ENCODE data around the gene LUZP1.

The LUZP1 gene

DNA sequence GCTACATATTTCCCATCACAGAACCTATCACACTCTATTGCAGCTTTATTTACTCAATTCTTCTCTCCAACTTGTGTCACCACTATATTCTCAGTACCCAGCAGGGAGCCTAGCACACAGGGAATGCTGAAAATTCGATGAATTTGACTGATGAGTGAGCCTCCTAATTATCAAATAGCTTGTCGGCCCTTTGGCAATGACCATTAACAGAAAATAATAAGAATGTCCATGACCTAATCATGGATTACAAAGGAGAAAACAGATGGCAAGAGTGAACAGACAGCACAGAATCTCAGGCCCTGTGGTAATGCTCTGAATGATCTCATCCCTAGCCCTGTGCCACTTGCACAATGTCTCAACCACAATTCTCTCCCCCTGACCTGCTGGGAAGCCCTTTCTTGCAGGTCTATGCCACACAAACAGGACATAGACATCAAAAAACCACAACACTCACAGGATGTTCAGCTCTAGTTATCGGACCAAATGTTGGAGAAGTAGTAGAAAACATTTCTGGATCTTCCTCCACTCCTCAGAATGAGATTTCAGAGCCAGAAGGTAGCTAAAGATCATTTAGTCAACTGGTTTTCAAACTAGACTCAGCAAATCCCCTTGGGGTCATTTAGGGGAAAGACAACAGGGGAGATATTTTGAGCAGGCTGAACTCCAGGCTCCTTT, 68.4 kb downstream of the LUZP1 start:
- H3K4me1 ChIP-seq (ENCODE audit: control insufficient read depth, insufficient read depth, low read length), result peaks cover 8% of the 10 kb centered on the region
- H3K4me3 ChIP-seq (ENCODE audit: low read length in 2 of 2), result no peak overlapping the region
- no peak overlapping the region for H3K9ac ChIP-seq (ENCODE audit: low read length in 2 of 2)
- H3K27me3 ChIP-seq (ENCODE audit: control insufficient read depth in 1 of 2, insufficient read depth in 2 of 2, low read length in 2 of 2), result no peaks in the 10 kb centered on the region
- H3K27ac ChIP-seq (ENCODE audit: low read length), result no peak overlapping the region
- no peaks in the 10 kb centered on the region for H3K36me3 ChIP-seq (ENCODE audit: control insufficient read depth in 2 of 2, insufficient read depth in 2 of 2, low read length in 2 of 2)
- no peaks in the 10 kb centered on the region for H3K9me3 ChIP-seq (ENCODE audit: control insufficient read depth in 2 of 2, low read length in 2 of 2)

- Histone ChIP-seq H3K4me3 (ENCODE audit: low read length in 2 of 2) (no peak overlapping the region), H3K36me3 (ENCODE audit: control insufficient read depth in 2 of 2, insufficient read depth in 2 of 2, low read length in 2 of 2) (peaks cover under 1 to 4% of the 10 kb centered on the region in 2 donors), H3K4me1 (ENCODE audit: control insufficient read depth, insufficient read depth, low read length) (peaks cover 8% of the 10 kb centered on the region), H3K9me3 (ENCODE audit: control insufficient read depth in 2 of 2, low read length in 2 of 2) (no peaks in the 10 kb centered on the region), H3K27me3 (ENCODE audit: control insufficient read depth in 1 of 2, insufficient read depth in 2 of 2, low read length in 2 of 2) (no peaks in the 10 kb centered on the region), H3K9ac (ENCODE audit: low read length in 2 of 2) (no peak overlapping the region), H3K27ac (ENCODE audit: low read length) (no peak overlapping the region)
Measured at GRCh38 chr1:23099171-23099536, 69.5 kb downstream of the LUZP1 start.

DNA sequence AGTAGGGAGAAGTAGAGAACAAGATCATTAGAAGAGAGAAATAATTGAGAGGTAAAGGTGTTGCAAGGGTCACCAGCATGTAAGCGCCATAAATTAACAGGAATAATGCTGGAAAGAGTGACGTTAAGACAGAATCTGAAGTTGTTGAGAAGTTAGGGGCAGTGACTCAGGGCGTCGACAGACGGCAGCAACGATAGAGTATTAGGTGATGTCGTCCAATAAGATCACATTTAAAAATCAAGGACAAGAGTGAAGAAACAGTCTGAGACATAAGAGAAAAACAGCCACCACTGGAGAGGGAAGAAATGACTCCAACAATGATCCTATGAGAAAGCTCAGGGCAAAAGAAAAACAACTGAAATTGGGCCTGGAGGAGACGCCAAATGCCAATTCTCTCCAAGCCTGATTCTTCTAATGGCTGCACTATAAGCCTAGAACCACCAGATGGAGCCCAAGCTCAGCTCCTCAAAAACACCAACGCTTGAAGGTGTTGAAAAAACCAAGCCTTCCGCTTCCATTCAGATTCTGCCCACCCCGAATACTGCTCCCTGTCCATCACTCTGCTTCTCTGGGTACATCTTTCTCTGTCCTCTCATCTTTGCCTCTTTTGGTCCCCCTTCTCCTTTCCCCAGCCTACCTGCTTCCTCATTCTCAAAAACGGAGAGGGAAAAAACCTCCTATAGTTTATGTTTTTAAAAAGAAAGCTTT, 70.0 kb downstream of the LUZP1 start:
- peaks cover 8% of the 10 kb centered on the region for H3K4me1 ChIP-seq (ENCODE audit: control insufficient read depth, insufficient read depth, low read length)
- no peaks in the 10 kb centered on the region for H3K9me3 ChIP-seq (ENCODE audit: control insufficient read depth in 2 of 2, low read length in 2 of 2)
- H3K27ac ChIP-seq (ENCODE audit: low read length), result no peak overlapping the region
- peaks cover 6 to 9% of the 10 kb centered on the region in 2 donors for H3K36me3 ChIP-seq (ENCODE audit: control insufficient read depth in 2 of 2, insufficient read depth in 2 of 2, low read length in 2 of 2)
- H3K9ac ChIP-seq (ENCODE audit: low read length in 2 of 2), result no peak overlapping the region
- H3K27me3 ChIP-seq (ENCODE audit: control insufficient read depth in 1 of 2, insufficient read depth in 2 of 2, low read length in 2 of 2), result no peaks in the 10 kb centered on the region
- H3K4me3 ChIP-seq (ENCODE audit: low read length in 2 of 2), result no peak overlapping the region

DNA sequence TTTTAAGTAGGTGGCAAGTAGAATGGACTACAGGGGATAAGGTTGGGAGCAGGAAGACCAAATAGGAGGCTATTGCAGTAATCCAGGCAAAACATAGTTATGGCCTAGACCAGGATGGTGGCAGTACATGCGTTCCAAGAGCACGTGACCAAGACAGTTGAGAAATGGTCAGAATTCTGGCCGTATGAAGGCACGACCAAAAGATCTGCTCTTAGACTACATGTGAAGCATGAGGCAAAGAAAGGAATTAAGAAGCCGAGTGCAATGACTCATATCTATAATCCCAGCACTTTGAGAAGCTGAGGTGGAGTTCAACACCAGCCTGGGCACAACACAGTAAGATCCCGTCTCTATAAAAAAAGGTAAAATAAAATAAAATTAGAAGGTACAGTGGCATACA, 71.3 kb downstream of the LUZP1 start:
- Histone ChIP-seq H3K9me3 (ENCODE audit: control insufficient read depth in 2 of 2, low read length in 2 of 2) (no peaks in the 10 kb centered on the region), H3K27me3 (ENCODE audit: control insufficient read depth in 1 of 2, insufficient read depth in 2 of 2, low read length in 2 of 2) (no peaks in the 10 kb centered on the region), H3K9ac (ENCODE audit: low read length in 2 of 2) (no peak overlapping the region), H3K36me3 (ENCODE audit: control insufficient read depth in 2 of 2, insufficient read depth in 2 of 2, low read length in 2 of 2) (peaks cover 15 to 20% of the 10 kb centered on the region in 2 donors), H3K4me3 (ENCODE audit: low read length in 2 of 2) (no peak overlapping the region), H3K4me1 (ENCODE audit: control insufficient read depth, insufficient read depth, low read length) (peaks cover 8% of the 10 kb centered on the region), H3K27ac (ENCODE audit: low read length) (no peak overlapping the region)

DNA sequence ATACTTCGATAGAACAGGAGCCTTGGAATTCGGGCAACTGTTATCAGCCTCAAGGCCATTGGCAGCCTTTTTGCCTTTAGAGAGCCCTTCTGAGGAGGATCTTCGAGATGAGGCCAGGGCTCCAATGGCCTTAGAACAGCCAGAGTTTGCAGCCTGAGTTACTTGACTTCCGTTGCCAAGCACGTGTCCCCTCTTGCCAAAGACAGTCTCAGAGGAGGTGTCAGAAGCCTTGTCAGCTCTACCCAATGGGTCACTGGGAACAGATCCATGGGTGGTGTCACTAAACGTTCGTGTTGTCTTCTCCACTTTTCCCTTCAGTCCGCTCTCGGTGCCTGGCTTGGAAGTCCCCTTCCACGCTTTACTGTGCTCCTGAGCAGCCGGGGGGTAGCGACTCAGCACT, 76.2 kb downstream of the LUZP1 start:
- Histone ChIP-seq H3K9me3 (ENCODE audit: control insufficient read depth in 2 of 2, low read length in 2 of 2) (no peaks in the 10 kb centered on the region), H3K27ac (ENCODE audit: low read length) (no peak overlapping the region), H3K4me3 (ENCODE audit: low read length in 2 of 2) (no peak overlapping the region), H3K4me1 (ENCODE audit: control insufficient read depth, insufficient read depth, low read length) (no peaks in the 10 kb centered on the region), H3K9ac (ENCODE audit: low read length in 2 of 2) (no peak overlapping the region), H3K36me3 (ENCODE audit: control insufficient read depth in 2 of 2, insufficient read depth in 2 of 2, low read length in 2 of 2) (peaks cover 46 to 56% of the 10 kb centered on the region in 2 donors), H3K27me3 (ENCODE audit: control insufficient read depth in 1 of 2, insufficient read depth in 2 of 2, low read length in 2 of 2) (no peaks in the 10 kb centered on the region)

- Histone ChIP-seq H3K9me3 (ENCODE audit: control insufficient read depth in 2 of 2, low read length in 2 of 2) (no peaks in the 10 kb centered on the region), H3K36me3 (ENCODE audit: control insufficient read depth in 2 of 2, insufficient read depth in 2 of 2, low read length in 2 of 2) (peaks cover 48 to 63% of the 10 kb centered on the region in 2 donors), H3K4me3 (ENCODE audit: low read length in 2 of 2) (no peak overlapping the region), H3K27me3 (ENCODE audit: control insufficient read depth in 1 of 2, insufficient read depth in 2 of 2, low read length in 2 of 2) (no peaks in the 10 kb centered on the region), H3K27ac (ENCODE audit: low read length) (no peak overlapping the region), H3K4me1 (ENCODE audit: control insufficient read depth, insufficient read depth, low read length) (no peaks in the 10 kb centered on the region), H3K9ac (ENCODE audit: low read length in 2 of 2) (no peak overlapping the region)
Measured at GRCh38 chr1:23091545-23091944, 77.1 kb downstream of the LUZP1 start.

DNA sequence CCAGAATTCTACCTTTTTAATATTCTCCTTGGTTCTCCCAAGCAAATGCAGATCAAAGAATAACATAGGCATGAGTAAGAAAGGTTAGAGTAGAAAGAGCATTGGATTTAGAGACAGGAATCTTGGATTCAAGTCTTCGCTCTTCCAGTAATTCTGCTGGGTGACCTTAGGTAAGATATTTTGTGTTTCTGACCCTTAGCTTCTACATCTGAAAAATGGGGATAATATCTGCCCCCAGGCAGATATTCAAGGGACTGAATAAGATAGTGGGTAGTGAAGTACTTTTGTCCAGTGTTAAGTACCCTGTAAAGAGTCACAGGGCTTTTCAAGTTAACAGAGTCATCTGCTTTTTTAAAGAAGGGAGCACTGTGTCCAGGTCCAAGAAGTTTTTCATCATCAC, 78.6 kb downstream of the LUZP1 start:
- H3K27me3 ChIP-seq (ENCODE audit: control insufficient read depth in 1 of 2, insufficient read depth in 2 of 2, low read length in 2 of 2), result no peaks in the 10 kb centered on the region
- H3K9ac ChIP-seq (ENCODE audit: low read length in 2 of 2), result no peak overlapping the region
- no peaks in the 10 kb centered on the region for H3K9me3 ChIP-seq (ENCODE audit: control insufficient read depth in 2 of 2, low read length in 2 of 2)
- no peak overlapping the region for H3K27ac ChIP-seq (ENCODE audit: low read length)
- no peak overlapping the region for H3K4me3 ChIP-seq (ENCODE audit: low read length in 2 of 2)
- H3K4me1 ChIP-seq (ENCODE audit: control insufficient read depth, insufficient read depth, low read length), result no peaks in the 10 kb centered on the region
- peaks cover 54 to 67% of the 10 kb centered on the region in 2 donors for H3K36me3 ChIP-seq (ENCODE audit: control insufficient read depth in 2 of 2, insufficient read depth in 2 of 2, low read length in 2 of 2)

DNA sequence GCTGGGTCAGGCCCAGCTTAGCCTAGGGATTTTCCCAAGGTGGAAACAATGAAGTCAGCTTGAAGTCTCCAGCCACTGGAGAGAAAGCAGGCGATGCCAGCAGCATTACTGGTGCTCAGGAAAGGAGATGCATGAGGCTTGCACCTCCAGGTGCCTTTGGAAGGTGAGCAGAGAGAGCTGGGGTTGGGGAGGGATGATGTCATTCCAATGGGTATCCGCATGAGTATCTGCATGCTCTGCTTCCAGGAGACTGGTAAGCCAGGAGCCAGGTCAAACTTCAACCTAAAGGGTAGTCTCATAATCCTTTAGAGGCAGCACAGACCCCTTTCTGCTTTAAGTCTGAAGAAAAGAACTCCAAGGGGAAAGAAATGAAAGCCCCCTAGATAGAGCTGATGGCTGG, 80.6 kb downstream of the LUZP1 start:
- no peaks in the 10 kb centered on the region for H3K27me3 ChIP-seq (ENCODE audit: control insufficient read depth in 1 of 2, insufficient read depth in 2 of 2, low read length in 2 of 2)
- H3K4me3 ChIP-seq (ENCODE audit: low read length in 2 of 2), result no peak overlapping the region
- peaks cover 59 to 68% of the 10 kb centered on the region in 2 donors for H3K36me3 ChIP-seq (ENCODE audit: control insufficient read depth in 2 of 2, insufficient read depth in 2 of 2, low read length in 2 of 2)
- no peak overlapping the region for H3K9ac ChIP-seq (ENCODE audit: low read length in 2 of 2)
- H3K4me1 ChIP-seq (ENCODE audit: control insufficient read depth, insufficient read depth, low read length), result no peaks in the 10 kb centered on the region
- no peak overlapping the region for H3K27ac ChIP-seq (ENCODE audit: low read length)
- no peaks in the 10 kb centered on the region for H3K9me3 ChIP-seq (ENCODE audit: control insufficient read depth in 2 of 2, low read length in 2 of 2)

DNA sequence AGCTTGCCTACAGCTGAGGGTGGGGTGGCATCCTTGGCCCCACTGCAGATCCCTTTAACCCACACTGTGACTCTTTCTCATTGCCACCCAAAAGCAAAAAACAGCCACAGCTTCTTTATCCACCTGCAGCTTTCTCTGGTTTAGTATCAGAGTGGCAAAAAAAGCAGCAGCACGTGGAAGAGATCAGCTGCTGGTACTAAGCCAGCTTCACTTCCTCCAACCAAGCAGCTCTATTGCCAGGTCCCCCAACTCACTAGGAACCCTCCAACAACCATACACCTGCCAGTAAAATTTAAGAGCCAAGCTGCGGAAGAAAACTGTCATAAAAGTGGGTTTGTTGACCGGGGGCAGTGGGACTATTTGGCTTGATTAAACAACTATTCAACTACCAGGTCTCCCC, 83.0 kb downstream of the LUZP1 start:
- Histone ChIP-seq H3K4me1 (ENCODE audit: control insufficient read depth, insufficient read depth, low read length) (no peaks in the 10 kb centered on the region), H3K27ac (ENCODE audit: low read length) (no peak overlapping the region), H3K27me3 (ENCODE audit: control insufficient read depth in 1 of 2, insufficient read depth in 2 of 2, low read length in 2 of 2) (no peaks in the 10 kb centered on the region), H3K9me3 (ENCODE audit: control insufficient read depth in 2 of 2, low read length in 2 of 2) (no peaks in the 10 kb centered on the region), H3K9ac (ENCODE audit: low read length in 2 of 2) (no peak overlapping the region), H3K4me3 (ENCODE audit: low read length in 2 of 2) (no peak overlapping the region), H3K36me3 (ENCODE audit: control insufficient read depth in 2 of 2, insufficient read depth in 2 of 2, low read length in 2 of 2) (peaks cover 51 to 65% of the 10 kb centered on the region in 2 donors)

- Histone ChIP-seq H3K4me3 (ENCODE audit: low read length in 2 of 2) (no peak overlapping the region), H3K36me3 (ENCODE audit: control insufficient read depth in 2 of 2, insufficient read depth in 2 of 2, low read length in 2 of 2) (peaks cover 54 to 67% of the 10 kb centered on the region in 2 donors), H3K27me3 (ENCODE audit: control insufficient read depth in 1 of 2, insufficient read depth in 2 of 2, low read length in 2 of 2) (no peaks in the 10 kb centered on the region), H3K9me3 (ENCODE audit: control insufficient read depth in 2 of 2, low read length in 2 of 2) (no peaks in the 10 kb centered on the region), H3K27ac (ENCODE audit: low read length) (no peak overlapping the region), H3K4me1 (ENCODE audit: control insufficient read depth, insufficient read depth, low read length) (no peaks in the 10 kb centered on the region), H3K9ac (ENCODE audit: low read length in 2 of 2) (no peak overlapping the region)
Measured at GRCh38 chr1:23084880-23085279, 83.8 kb downstream of the LUZP1 start.
